Activated CD4-positive, CD25-positive, alpha-beta regulatory T cell treated with anti-CD3 and anti-CD28 coated beads, Interleukin-2, amount 50 U/mL, for 16 hours (primary cell): ENCODE data around the gene TBX4.

Experiments
- DNase-seq: peaks from one replicate; pipeline ENCODE4 v3.0.0-alpha.2; 2020; ENCODE audit warnings: low read depth, low spot score

The TBX4 gene

GRCh38 chr17:61452301-61453290 is at the start of gene TBX4:
Gene TBX4, plus strand, starts transcription at chr17:61452422. Its CDS starts 4,069 bp downstream, at chr17:61456491.
- no peak for DNase-seq

GRCh38 chr17:61402978-61403800 is 49.0 kb upstream of the TBX4 start:
- DNase-seq: no peak

- DNase-seq: no peak
Observed at GRCh38 chr17:61403801-61404662, 48.2 kb upstream of the TBX4 start.

- no peak for DNase-seq
Observed at GRCh38 chr17:61404663-61404912, 47.6 kb upstream of the TBX4 start.

- no peak for DNase-seq
Observed at GRCh38 chr17:61404913-61405685, 47.1 kb upstream of the TBX4 start.

- DNase-seq: no peak
Observed at GRCh38 chr17:61405686-61406536, 46.3 kb upstream of the TBX4 start.

GRCh38 chr17:61406537-61406845 is 45.7 kb upstream of the TBX4 start:
- no peak for DNase-seq

GRCh38 chr17:61406971-61407911 is 45.0 kb upstream of the TBX4 start:
- DNase-seq: no peak

GRCh38 chr17:61408151-61409041 is 43.8 kb upstream of the TBX4 start:
- DNase-seq: no peak

GRCh38 chr17:61409301-61410112 is 42.7 kb upstream of the TBX4 start:
- DNase-seq: no peak

GRCh38 chr17:61410141-61411010 is 41.8 kb upstream of the TBX4 start:
- DNase-seq: peak; percentile 36

- no peak for DNase-seq
Observed at GRCh38 chr17:61411011-61411260, 41.3 kb upstream of the TBX4 start.

- DNase-seq: no peak
Observed at GRCh38 chr17:61411261-61412142, 40.7 kb upstream of the TBX4 start.

- peak; percentile 50 for DNase-seq
Observed at GRCh38 chr17:61412143-61412859, 39.9 kb upstream of the TBX4 start.
